K562 (cell line): ENCODE results near the gene CXCR6. TPM values are rescaled to one million over a fixed set of nuclear protein-coding genes. Genes with fewer than 3 reads are reported as not detected.
A peak's percentile ranks its signal among the peaks of the same experiment; 100 is the strongest.

ENCODE experiments used
- ATAC-seq: fragments of 200-7000 bp; cut with Tn5 transposase; 3 replicates; pipeline ENCODE4 v1.9.1; 2020; ENCODE audit warnings: moderate library complexity
- BruUV-seq: library from RNA; stranded (reverse); fragments of 400-500 nt; replicated peaks from 2 replicates; lab custom pipeline; 2021; lab: Mats Ljungman, UMichigan
- CTCF ChIA-PET: fragments of 300-600 bp; formaldehyde crosslinking; extraction: SDS; loops from one replicate; lab custom pipeline; 2021; ENCODE audit warnings: low intra/inter-chr PET ratio; lab: Yijun Ruan, JAX
- POLR2A ChIA-PET: fragments of 300-600, 350-650 bp; sonication (Branson Sonifier 250); formaldehyde crosslinking; extraction: SDS; loops from one replicate; lab custom pipeline; 2021; ENCODE audit warnings: antibody characterized with exemption, inconsistent platforms; lab: Yijun Ruan, JAX
- DNase-seq, 4 experiments: peaks; one replicate each; pipeline versions ENCODE4 v3.0.0 to v3.0.0-alpha.2; 2011 to 2018; ENCODE audit warnings: low spot score in 3 of 4, mixed read lengths in 3 of 4; ENCODE audit errors: extremely low read depth in 1 of 4
- FAIRE-seq: peaks from 2 replicates; lab custom pipeline; 2011; peaks lifted over from hg19 to GRCh38; lab: Jason Lieb, UNC
- H2AFZ ChIP-seq: 2 replicates; pipeline ENCODE4 v1.6.0; 2011; ENCODE audit warnings: low read depth, low read length, control low read depth, inconsistent platforms
- H3K27ac ChIP-seq: fragments of 200-600 bp; 3 replicates; pipeline ENCODE4 v1.8.0; 2011; ENCODE audit warnings: low read depth, mild to moderate bottlenecking, control low read depth, inconsistent platforms, low read length, moderate library complexity, mixed read lengths; ENCODE audit errors: extremely low read depth
- H3K27me3 ChIP-seq, 2 experiments: fragments of 300-600 bp in 1 of 2; 2 replicates in 1 of 2; 3 replicates in 1 of 2; pipeline versions ENCODE4 v1.6.0 to v1.8.0; 2011; ENCODE audit warnings: inconsistent platforms in 2 of 2, low read length in 2 of 2, mild to moderate bottlenecking in 1 of 2, mixed read lengths in 1 of 2, moderate library complexity in 1 of 2; ENCODE audit not compliant: control insufficient read depth in 2 of 2, insufficient read depth in 2 of 2
- H3K36me3 ChIP-seq: fragments of 300-600 bp; 3 replicates; pipeline ENCODE4 v1.8.0; 2011; ENCODE audit warnings: mild to moderate bottlenecking, low read length, inconsistent platforms; ENCODE audit not compliant: control insufficient read depth, insufficient read depth
- H3K4me1 ChIP-seq, 2 experiments: fragments of 200-600 bp in 1 of 2; replicated peaks in 1 of 2; 2 replicates in 1 of 2; 3 replicates in 1 of 2; pipeline versions ENCODE4 v1.5.1 to v1.8.0; 2011; ENCODE audit warnings: inconsistent platforms in 2 of 2, low read length in 2 of 2, mild to moderate bottlenecking in 1 of 2, mixed read lengths in 1 of 2, moderate library complexity in 1 of 2; ENCODE audit not compliant: control insufficient read depth in 2 of 2, insufficient read depth in 2 of 2
- H3K4me2 ChIP-seq: 2 replicates; pipeline ENCODE4 v1.6.1; 2011; ENCODE audit warnings: low read length, control low read depth, inconsistent platforms, mixed read lengths; ENCODE audit not compliant: insufficient read depth
- H3K4me3 ChIP-seq: fragments of 200-600 bp; sonication (generic), shearing (Covaris generic); 2 replicates; pipeline ENCODE4 v1.5.1; 2016; ENCODE audit warnings: control low read depth, inconsistent platforms
- H3K79me2 ChIP-seq: fragments of 200-600 bp; 3 replicates; pipeline ENCODE4 v1.8.0; 2011; ENCODE audit warnings: low read length, inconsistent platforms; ENCODE audit not compliant: control insufficient read depth, insufficient read depth
- H3K9ac ChIP-seq, 2 experiments: 2 replicates each; pipeline versions ENCODE4 v1.6.0 to v1.6.1; 2011; ENCODE audit warnings: low read depth in 2 of 2, low read length in 2 of 2, control low read depth in 1 of 2, inconsistent platforms in 1 of 2, mild to moderate bottlenecking in 1 of 2, mixed read lengths in 1 of 2; ENCODE audit not compliant: insufficient read depth in 1 of 2
- H3K9me1 ChIP-seq: one replicate; pipeline ENCODE4 v1.6.0; 2011; ENCODE audit warnings: inconsistent platforms, mild to moderate bottlenecking, low read length, moderate library complexity; ENCODE audit not compliant: control insufficient read depth, insufficient read depth
- H3K9me3 ChIP-seq: replicated peaks from 2 replicates; pipeline ENCODE4 v1.5.1; 2011; ENCODE audit warnings: low read depth, low read length, inconsistent platforms; ENCODE audit not compliant: control insufficient read depth, insufficient read depth
- H4K20me1 ChIP-seq: replicated peaks from 2 replicates; pipeline ENCODE4 v1.6.1; 2011; ENCODE audit warnings: low read length, inconsistent platforms, mixed read lengths; ENCODE audit not compliant: control insufficient read depth, insufficient read depth
- FOSL1 ChIP-seq: fragments of 200-800 bp; sonication (Bioruptor generic); conservative IDR thresholded peaks from 2 replicates; pipeline ENCODE4 v1.6.1; 2016; ENCODE audit warnings: missing genetic modification characterization, missing compliant biosample characterization
- FOXA3 ChIP-seq, 2 experiments: fragments of 450-650 bp in 1 of 2; sonication (generic) in 1 of 2; formaldehyde crosslinking; IDR thresholded peaks in 1 of 2; conservative IDR thresholded peaks in 1 of 2; 2 replicates each; pipeline versions ENCODE4 v1.4.0 to v1.8.0; 2020 to 2022; ENCODE audit warnings: mild to moderate bottlenecking in 2 of 2, missing genetic modification reagents in 1 of 2
- HES1 ChIP-seq: fragments of 450-650 bp; IDR thresholded peaks from 2 replicates; pipeline ENCODE4 v1.6.1; 2016; ENCODE audit warnings: low read depth, mild to moderate bottlenecking, moderate library complexity
- HMBOX1 ChIP-seq: sonication (generic); IDR thresholded peaks from 2 replicates; pipeline ENCODE4 v1.6.1; 2016
- KLF6 ChIP-seq: fragments of 250-450 bp; sonication (Bioruptor Pico); IDR thresholded peaks from 2 replicates; pipeline ENCODE4 v1.4.0; 2020; ENCODE audit warnings: mild to moderate bottlenecking, moderate library complexity, borderline replicate concordance
- MEF2A ChIP-seq: IDR thresholded peaks from 2 replicates; pipeline ENCODE4 v1.6.1; 2011; ENCODE audit warnings: low read depth, mild to moderate bottlenecking, low read length, moderate library complexity; ENCODE audit not compliant: control insufficient read depth
- MEF2D ChIP-seq: conservative IDR thresholded peaks from 2 replicates; pipeline ENCODE4 v1.6.1; 2016; ENCODE audit warnings: low read depth, missing genetic modification characterization, missing compliant biosample characterization
- PML ChIP-seq: IDR thresholded peaks from 2 replicates; pipeline ENCODE4 v1.6.1; 2012; ENCODE audit warnings: low read length, inconsistent platforms
- POLR2G ChIP-seq: fragments of 200-400 bp; formaldehyde crosslinking; IDR thresholded peaks from 2 replicates; pipeline ENCODE4 v1.6.1; 2017; ENCODE audit warnings: low read depth, mild to moderate bottlenecking, antibody characterized with exemption, low read length, moderate library complexity
- ZBTB8A ChIP-seq: fragments of 450-650 bp; IDR thresholded peaks from 2 replicates; pipeline ENCODE4 v1.6.1; 2018; ENCODE audit warnings: mild to moderate bottlenecking, moderate library complexity; ENCODE audit not compliant: partially characterized antibody
- ZNF24 ChIP-seq: fragments of 450-650 bp; IDR thresholded peaks from 2 replicates; pipeline ENCODE4 v1.6.1; 2016
- ZNF695 ChIP-seq: fragments of 450-650 bp; formaldehyde crosslinking; IDR thresholded peaks from 2 replicates; pipeline ENCODE4 v1.4.0; 2020; ENCODE audit warnings: mild to moderate bottlenecking, moderate library complexity
- ZNF696 ChIP-seq: fragments of 250-450 bp; sonication (Bioruptor Pico); conservative IDR thresholded peaks from 2 replicates; pipeline ENCODE4 v1.4.0; 2020; ENCODE audit warnings: mild to moderate bottlenecking, moderate library complexity
- WGBS: fragments of 100-300 bp; shearing (Covaris generic); methylation state at CpG from one replicate; pipeline ENCODE4 v1.1.6; 2016; ENCODE audit warnings: low coverage, mixed read lengths; ENCODE audit not compliant: insufficient coverage; ENCODE audit errors: missing lambda C conversion rate; 5-methylcytosine and 5-hydroxymethylcytosine counted together
- in situ Hi-C: fragments of 300-500 bp; cut with MboI; formaldehyde crosslinking; loops from 4 replicates; pipeline ENCODE4 v1.15.0; 2018; ENCODE audit warnings: inconsistent platforms, mixed read lengths
- intact Hi-C: fragments of 100-400 bp; cut with micrococcal nuclease; formaldehyde crosslinking; loops from 2 replicates; pipeline ENCODE4 v1.14.2; 2022
- polyA plus RNA-seq, 8 experiments: library from polyadenylated mRNA; depleted of rRNA in 4 of 8; stranded (reverse) in 5 of 8; unstranded in 3 of 8; fragments of >200 nt; fragmentation: Nextera tagmentation in 2 of 8; fragmentation: Illumina TruSeq in 1 of 8; extraction: Ambion mirVana in 2 of 8; extraction: Trizol in 1 of 8; gene quantifications; 2 replicates each; pipeline versions ENCODE4 v1.2.1 to v1.2.3, GENCODE V29; 2011 to 2014; ENCODE audit warnings: inconsistent platforms in 1 of 8, missing spikeins in 1 of 8
- total RNA-seq, 7 experiments: library from RNA; depleted of rRNA in 6 of 7; stranded (reverse); fragments of >200 nt in 6 of 7; fragmentation: Illumina TruSeq in 2 of 7; extraction: Trizol in 2 of 7; gene quantifications; 2 replicates each; pipeline versions ENCODE4 v1.2.1 to v1.2.3, GENCODE V29; 2011 to 2021; ENCODE audit warnings: low replicate concordance in 1 of 7

Gene CXCR6
- total and polyA plus RNA-seq, 9 of the 15 experiments (the other 6 are each of a cell fraction or from before 2014, with no cell fraction given) = 0.28 TPM; not detected in 8

DNA sequence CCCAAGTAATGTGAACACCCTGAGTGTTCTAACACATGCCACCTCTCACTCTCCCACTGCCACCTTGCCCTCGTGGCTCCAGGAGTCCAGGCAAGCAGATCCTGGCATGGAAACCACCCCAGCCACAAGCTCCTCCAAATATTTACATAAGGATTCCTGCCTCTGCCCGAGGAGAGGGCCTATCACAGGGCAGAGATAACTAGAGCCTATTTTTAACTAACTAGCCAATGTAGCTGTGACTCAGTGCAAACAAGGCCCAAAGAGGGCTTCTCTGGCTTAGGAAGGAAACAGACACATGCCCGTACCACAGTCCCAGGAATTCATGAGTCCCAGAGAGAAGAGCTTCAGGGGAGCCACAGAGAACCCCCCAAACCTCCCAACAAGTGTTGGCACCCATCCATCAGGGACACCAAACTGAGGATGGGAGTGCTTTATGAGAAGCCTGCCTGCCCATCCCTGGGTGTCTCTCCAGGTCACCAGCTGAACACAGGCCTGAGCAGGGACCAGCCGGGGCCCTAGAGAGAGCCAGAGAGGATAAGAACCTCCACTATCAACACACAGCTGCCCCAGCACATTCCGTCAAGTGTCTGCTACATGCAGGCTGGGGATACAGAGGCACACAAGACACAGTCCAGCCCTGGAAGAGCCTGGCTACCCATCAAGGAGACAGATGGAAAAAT is 43.2 kb downstream of the CXCR6 start:
- intact Hi-C loops (no loop called here), in situ Hi-C loops (no loop called here)
- no TSS peak for BruUV-seq
- DNase-seq = peak in 2 of 4 experiments; percentile 29 to 44
- Histone ChIP-seq H3K27ac (peak overlapping the region; percentile 33; the same call in 1 of the 3 replicates), H3K27me3 (no peaks in the 10 kb centered on the region), H3K9me1 (peaks cover 9% of the 10 kb centered on the region), H3K36me3 (peaks cover 42% of the 10 kb centered on the region), H4K20me1 (peaks cover 27% of the 10 kb centered on the region), H3K9me3 (no peaks in the 10 kb centered on the region), H3K4me1 (peaks cover 16 to 45% of the 10 kb centered on the region in 2 experiments), H3K4me2 (peak overlapping the region; percentile 14; the same call in 1 of the 2 replicates), H3K79me2 (peaks cover 51% of the 10 kb centered on the region), H2AFZ (no peak overlapping the region), H3K4me3 (no peak overlapping the region), H3K9ac (peak overlapping the region in 1 of 2 experiments; percentile 47; a peak in 1 of 4 replicates)
- TF ChIP-seq KLF6 (CRISPR knock-in tag) (no peak), FOSL1 (tag) (peak; percentile 42; the same call in 1 of the 2 replicates), FOXA3 (CRISPR knock-in tag; conservative IDR thresholded peaks at IDR 0.05 in 1 of 2, IDR thresholded peaks at IDR 0.05 in 1 of 2) (peak; percentile 16 to 53; a peak in 2 of 4 replicates), PML (no peak), MEF2A (peak; percentile 41; the same call in 1 of the 2 replicates), ZNF24 (no peak), ZNF695 (CRISPR knock-in tag) (no peak), ZNF696 (no peak), MEF2D (peak; percentile 25; the same call in 1 of the 2 replicates), HES1 (no peak), HMBOX1 (peak; percentile 81; the same call in 1 of the 2 replicates), POLR2G (no peak), ZBTB8A (no peak)
- ChIA-PET POLR2A (interaction anchor here (0.8 to 0.9 kb wide), 2 partner anchors 8 to 12 kb away, joined by 3 read pairs; no protein-coding TSS in a partner anchor), CTCF (no interaction called here)
- no peak for FAIRE-seq
- WGBS = 52% methylated on average over 5 of the region's 5 CpGs
- ATAC-seq = no peak
